NCI-H187 treated with DMSO at 0.1 percent for 48 hours (cell line): ENCODE results near the gene MAMLD1.

Experiments used
- DNase-seq: peaks from one replicate; lab custom pipeline; 2025; lab: John Stamatoyannopoulos, UW

Gene MAMLD1

GRCh38 chrX:150352581-150352980 lies 10.5 kb upstream of the MAMLD1 start:
- no peak for DNase-seq

- DNase-seq = no peak
Measured at GRCh38 chrX:150355913-150356312, 7.2 kb upstream of the MAMLD1 start.

GRCh38 chrX:150357790-150358189 lies 5.3 kb upstream of the MAMLD1 start:
- no peak for DNase-seq

- no peak for DNase-seq
Measured at GRCh38 chrX:150358651-150359050, 4.5 kb upstream of the MAMLD1 start.

GRCh38 chrX:150360331-150360730 lies 2.8 kb upstream of the MAMLD1 start:
- no peak for DNase-seq

- DNase-seq = no peak
Measured at GRCh38 chrX:150361070-150361776, 1.9 kb upstream of the MAMLD1 start.

- DNase-seq = no peak
Measured at GRCh38 chrX:150361777-150362351, 1.3 kb upstream of the MAMLD1 start.

GRCh38 chrX:150363561-150364346 lies 637 bp downstream of the MAMLD1 start:
- no peak for DNase-seq

- DNase-seq = no peak
Measured at GRCh38 chrX:150364347-150365050, 1.4 kb downstream of the MAMLD1 start.

GRCh38 chrX:150365051-150365989 lies 2.2 kb downstream of the MAMLD1 start:
- no peak for DNase-seq

GRCh38 chrX:150365990-150366911 lies 3.1 kb downstream of the MAMLD1 start:
- DNase-seq = no peak

GRCh38 chrX:150366951-150367545 lies 3.9 kb downstream of the MAMLD1 start:
- DNase-seq = no peak

- no peak for DNase-seq
Measured at GRCh38 chrX:150370589-150371312, 7.6 kb downstream of the MAMLD1 start.

GRCh38 chrX:150371877-150372276 lies 8.8 kb downstream of the MAMLD1 start:
- no peak for DNase-seq

GRCh38 chrX:150372280-150372679 lies 9.2 kb downstream of the MAMLD1 start:
- no peak for DNase-seq

- no peak for DNase-seq
Measured at GRCh38 chrX:150372756-150373155, 9.6 kb downstream of the MAMLD1 start.

GRCh38 chrX:150375243-150375770 lies 12.2 kb downstream of the MAMLD1 start:
- no peak for DNase-seq

GRCh38 chrX:150377005-150377404 lies 13.9 kb downstream of the MAMLD1 start:
- no peak for DNase-seq

- no peak for DNase-seq
Measured at GRCh38 chrX:150405006-150405405, 41.9 kb downstream of the MAMLD1 start.
